Urinary bladder (tissue), 4 donors: Measurements from ENCODE around the gene IL24. TPM values are rescaled to one million over a fixed set of nuclear protein-coding genes. Genes with fewer than 3 reads are reported as not detected.

Experiments used
- DNase-seq: peaks from one replicate; pipeline ENCODE4 v3.0.0-alpha.2; 2015; ENCODE audit errors: extremely low spot score
- H3K27ac ChIP-seq: one replicate; pipeline ENCODE4 v1.5.1; 2013; ENCODE audit warnings: low read depth, mild to moderate bottlenecking, moderate library complexity
- H3K36me3 ChIP-seq: one replicate; pipeline ENCODE4 v1.6.1; 2013; ENCODE audit warnings: mild to moderate bottlenecking, moderate library complexity; ENCODE audit not compliant: insufficient read depth
- H3K4me1 ChIP-seq: one replicate; pipeline ENCODE4 v1.6.1; 2013; ENCODE audit warnings: mild to moderate bottlenecking, moderate library complexity; ENCODE audit not compliant: insufficient read depth
- H3K4me3 ChIP-seq: one replicate; pipeline ENCODE4 v1.5.1; 2013; ENCODE audit warnings: low read depth, low read length
- WGBS: extraction: QIAGEN DNeasy Blood & Tissue Kit; methylation state at CpG from one replicate; pipeline ENCODE4 v1.1.7; 2013; 5-methylcytosine and 5-hydroxymethylcytosine counted together
- polyA plus RNA-seq: library from polyadenylated mRNA; stranded (reverse); fragments of 200-250 nt; gene quantifications from one replicate; pipeline ENCODE4 v1.2.3, GENCODE V29; 2013
- total RNA-seq: library from RNA; depleted of rRNA; stranded (reverse); fragments of >200 nt; gene quantifications from one replicate; pipeline ENCODE4 v1.2.3, GENCODE V29; 2014
- donor health status: healthy with polysubstance abuse.
- donor health status: healthy.

The IL24 gene
- total and polyA plus RNA-seq, 2 donors = 0.06 TPM; not detected in 1

DNA sequence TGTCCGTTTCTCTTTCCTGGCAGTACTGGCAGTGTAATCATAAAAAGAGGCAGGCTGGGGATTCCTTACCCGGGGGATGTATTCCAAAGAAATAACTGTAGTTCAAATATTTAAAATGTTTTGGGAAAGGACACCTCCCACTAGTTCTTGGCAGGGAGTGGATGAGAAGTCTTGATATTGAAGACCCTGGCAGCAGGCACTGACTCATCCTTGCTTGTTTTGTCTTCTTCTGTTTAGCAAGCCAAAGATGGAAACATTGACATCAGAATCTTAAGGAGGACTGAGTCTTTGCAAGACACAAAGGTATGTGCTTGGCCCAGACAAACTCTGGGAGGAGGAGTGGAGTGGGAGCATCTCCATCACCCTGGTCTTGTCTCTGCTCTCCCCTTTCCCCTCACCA, 31.2 kb upstream of the IL24 start:
- DNase-seq = no peak
- no peaks in the 10 kb centered on the region for H3K36me3 ChIP-seq
- 35% methylated on average over 2 of the region's 2 CpGs for WGBS
- H3K27ac ChIP-seq = no peak overlapping the region
- no peak overlapping the region for H3K4me3 ChIP-seq
- H3K4me1 ChIP-seq = no peaks in the 10 kb centered on the region

- H3K36me3 ChIP-seq = no peaks in the 10 kb centered on the region
- no peak for DNase-seq
- H3K27ac ChIP-seq = no peak overlapping the region
- no peaks in the 10 kb centered on the region for H3K4me1 ChIP-seq
- WGBS = 98% methylated on average over 1 of the region's 1 CpG
- no peak overlapping the region for H3K4me3 ChIP-seq
Observed at GRCh38 chr1:206867239-206867638, 30.0 kb upstream of the IL24 start.

DNA sequence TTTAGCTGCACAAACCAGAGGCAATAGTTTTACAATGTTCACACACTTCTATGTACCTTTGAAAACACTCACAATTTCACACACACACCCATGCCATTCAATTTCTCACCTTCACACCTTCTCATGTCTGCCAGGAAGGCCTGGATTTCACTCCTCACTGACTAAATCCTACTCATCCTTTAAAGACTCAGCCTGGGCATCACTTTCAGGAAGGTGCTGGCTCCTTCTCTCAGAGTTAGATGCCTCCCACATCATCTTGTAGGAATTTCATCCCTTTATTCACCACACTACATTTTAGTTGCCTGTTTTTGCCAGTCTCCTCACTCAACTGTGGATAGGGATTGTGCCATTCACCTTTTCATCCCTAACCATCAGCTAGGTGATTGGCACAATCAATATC, 29.5 kb upstream of the IL24 start:
- Histone ChIP-seq H3K36me3 (no peaks in the 10 kb centered on the region), H3K4me1 (no peaks in the 10 kb centered on the region), H3K27ac (no peak overlapping the region), H3K4me3 (no peak overlapping the region)
- no peak for DNase-seq

DNA sequence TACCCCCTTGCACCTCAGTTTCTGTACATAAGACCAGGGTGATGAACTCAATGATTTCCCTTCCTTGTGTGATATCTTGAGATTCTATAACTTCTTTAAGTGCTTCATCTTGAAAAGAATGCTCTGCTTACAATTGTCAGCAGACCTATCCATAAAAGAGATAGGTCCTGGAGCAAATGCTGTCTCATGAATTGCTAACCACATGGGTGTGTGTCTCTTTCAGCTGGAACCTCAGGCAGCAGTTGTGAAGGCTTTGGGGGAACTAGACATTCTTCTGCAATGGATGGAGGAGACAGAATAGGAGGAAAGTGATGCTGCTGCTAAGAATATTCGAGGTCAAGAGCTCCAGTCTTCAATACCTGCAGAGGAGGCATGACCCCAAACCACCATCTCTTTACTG, 29.0 kb upstream of the IL24 start:
- no peaks in the 10 kb centered on the region for H3K36me3 ChIP-seq
- no peak overlapping the region for H3K4me3 ChIP-seq
- 44% methylated on average over 1 of the region's 1 CpG for WGBS
- H3K27ac ChIP-seq = no peak overlapping the region
- DNase-seq = no peak
- no peaks in the 10 kb centered on the region for H3K4me1 ChIP-seq

GRCh38 chr1:206872139-206872538, 25.1 kb upstream of the IL24 start:
- no peak for DNase-seq
- no peaks in the 10 kb centered on the region for H3K4me1 ChIP-seq
- no peaks in the 10 kb centered on the region for H3K36me3 ChIP-seq
- no peak overlapping the region for H3K27ac ChIP-seq
- no peak overlapping the region for H3K4me3 ChIP-seq
- WGBS = 60% methylated on average over 3 of the region's 3 CpGs

GRCh38 chr1:206873603-206874188, 23.5 kb upstream of the IL24 start:
- H3K36me3 ChIP-seq = no peaks in the 10 kb centered on the region
- no peaks in the 10 kb centered on the region for H3K4me1 ChIP-seq
- WGBS = 83% methylated on average over 3 of the region's 3 CpGs
- no peak for DNase-seq
- H3K27ac ChIP-seq = no peak overlapping the region
- no peak overlapping the region for H3K4me3 ChIP-seq

GRCh38 chr1:206875752-206876377, 21.4 kb upstream of the IL24 start:
- H3K27ac ChIP-seq = no peak overlapping the region
- H3K4me1 ChIP-seq = no peaks in the 10 kb centered on the region
- H3K36me3 ChIP-seq = peaks cover 2% of the 10 kb centered on the region
- DNase-seq = no peak
- no peak overlapping the region for H3K4me3 ChIP-seq
- 75% methylated on average over 3 of the region's 3 CpGs for WGBS

GRCh38 chr1:206878456-206878855, 18.8 kb upstream of the IL24 start:
- H3K4me3 ChIP-seq = no peak overlapping the region
- H3K27ac ChIP-seq = no peak overlapping the region
- no peak for DNase-seq
- H3K36me3 ChIP-seq = peaks cover 2% of the 10 kb centered on the region
- no peaks in the 10 kb centered on the region for H3K4me1 ChIP-seq

DNA sequence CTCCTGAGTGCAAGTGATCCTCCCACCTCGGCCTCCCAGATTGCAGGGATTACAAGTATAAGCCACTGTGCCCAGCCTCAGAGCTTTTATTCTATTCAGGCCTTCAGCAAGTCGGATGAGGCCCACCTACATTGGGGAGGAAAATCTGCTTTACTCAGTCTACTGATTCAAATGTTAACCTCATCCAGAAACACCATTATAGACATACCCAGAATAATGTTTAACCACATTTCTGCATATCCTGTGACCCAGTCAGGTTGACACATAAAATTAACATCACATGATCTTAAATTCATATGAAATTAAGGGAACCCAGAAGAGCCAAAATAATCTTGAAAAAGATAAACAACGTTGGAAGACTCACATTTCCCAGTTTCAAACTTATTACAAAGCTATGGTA, 16.9 kb upstream of the IL24 start:
- Histone ChIP-seq H3K27ac (no peak overlapping the region), H3K4me1 (no peaks in the 10 kb centered on the region), H3K36me3 (peaks cover 2% of the 10 kb centered on the region), H3K4me3 (no peak overlapping the region)
- DNase-seq = no peak
- WGBS = 75% methylated on average over 3 of the region's 3 CpGs

GRCh38 chr1:206882555-206882954, 14.7 kb upstream of the IL24 start:
- H3K4me3 ChIP-seq = no peak overlapping the region
- no peak overlapping the region for H3K27ac ChIP-seq
- H3K4me1 ChIP-seq = no peaks in the 10 kb centered on the region
- DNase-seq = no peak
- whole genome bisulfite sequencing = 72% methylated on average over 3 of the region's 3 CpGs
- H3K36me3 ChIP-seq = peaks cover 2% of the 10 kb centered on the region

GRCh38 chr1:206883160-206883559, 14.1 kb upstream of the IL24 start:
- no peak for DNase-seq
- Histone ChIP-seq H3K4me3 (no peak overlapping the region), H3K4me1 (no peaks in the 10 kb centered on the region), H3K36me3 (peaks cover 2% of the 10 kb centered on the region), H3K27ac (no peak overlapping the region)
- 95% methylated on average over 1 of the region's 1 CpG for WGBS

GRCh38 chr1:206883876-206884275, 13.4 kb upstream of the IL24 start:
- Histone ChIP-seq H3K4me3 (no peak overlapping the region), H3K4me1 (no peaks in the 10 kb centered on the region), H3K36me3 (peaks cover 2% of the 10 kb centered on the region), H3K27ac (no peak overlapping the region)
- 89% methylated on average over 2 of the region's 2 CpGs for WGBS
- DNase-seq = no peak

DNA sequence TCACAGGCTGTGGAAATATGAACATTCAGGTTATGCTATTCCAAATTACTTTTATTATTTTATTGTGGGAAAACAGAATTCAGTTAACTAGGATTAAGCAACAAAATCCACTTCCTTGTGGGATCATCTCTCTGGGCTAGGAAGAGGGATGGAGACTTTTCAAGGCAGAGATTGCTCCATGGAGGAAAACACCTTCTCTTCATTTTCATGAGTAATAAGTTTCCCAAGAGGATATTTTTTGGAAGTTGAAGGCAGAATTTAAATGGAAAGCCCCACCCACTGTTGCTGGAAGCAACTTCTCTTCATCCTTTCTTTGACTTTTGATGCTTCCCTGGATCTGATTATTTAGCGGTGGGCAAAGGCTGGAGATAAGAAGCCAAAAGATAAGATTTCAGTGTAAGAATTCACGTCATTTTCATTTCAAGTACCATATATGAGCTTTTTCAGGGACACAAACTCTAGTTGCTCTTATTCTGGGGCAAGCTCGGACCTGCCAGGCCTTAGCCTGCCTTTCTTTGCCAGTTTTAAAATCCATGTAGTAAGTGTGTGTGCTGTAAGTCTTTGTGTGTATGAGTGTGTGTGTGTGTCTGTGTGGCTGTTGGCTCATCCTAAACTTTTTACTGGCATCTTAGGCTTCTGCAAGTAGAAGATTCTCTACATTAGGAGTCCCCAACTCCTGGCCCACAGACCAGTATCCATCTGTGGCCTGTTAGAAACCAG, 11.7 kb upstream of the IL24 start:
- DNase-seq = no peak
- Histone ChIP-seq H3K27ac (no peak overlapping the region), H3K36me3 (no peaks in the 10 kb centered on the region), H3K4me3 (no peak overlapping the region), H3K4me1 (no peaks in the 10 kb centered on the region)
- WGBS = 64% methylated on average over 3 of the region's 3 CpGs

GRCh38 chr1:206886831-206887230, 10.4 kb upstream of the IL24 start:
- no peak overlapping the region for H3K4me3 ChIP-seq
- 94% methylated on average over 1 of the region's 1 CpG for WGBS
- no peak for DNase-seq
- H3K4me1 ChIP-seq = no peaks in the 10 kb centered on the region
- no peak overlapping the region for H3K27ac ChIP-seq
- no peaks in the 10 kb centered on the region for H3K36me3 ChIP-seq
